Effector CD8-positive, alpha-beta T cell (primary cell): ENCODE data around the gene CYSLTR2.
A peak's percentile ranks its signal among the peaks of the same experiment; 100 is the strongest.
"Not testable (repeated sequence)": the region's sequence is repeated elsewhere in the genome, so short reads cannot be mapped to it uniquely, and the experiment has no call there.

ENCODE experiments used
- DNase-seq: peaks from one replicate; lab custom pipeline; 2025; lab: John Stamatoyannopoulos, UW

Gene CYSLTR2

DNA sequence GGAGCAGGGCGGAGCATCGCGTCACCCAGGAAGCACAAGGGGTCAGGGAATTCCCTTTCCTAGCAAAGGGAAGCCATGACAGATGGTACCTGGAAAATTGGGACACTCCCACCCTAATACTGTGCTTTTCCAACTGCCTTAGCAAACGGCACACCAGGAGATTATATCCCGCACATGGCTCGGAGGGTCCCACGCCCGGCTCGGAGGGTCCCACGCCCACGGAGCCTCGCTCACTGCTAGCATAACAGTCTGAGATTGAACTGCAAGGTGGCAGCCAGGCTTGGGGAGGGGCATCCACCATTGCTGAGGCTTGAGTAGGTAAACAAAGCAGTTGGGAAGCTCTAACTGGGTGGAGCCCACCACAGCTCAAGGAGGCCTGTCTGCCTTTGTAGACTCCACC lies 42.9 kb downstream of the CYSLTR2 start:
- not testable (repeated sequence) for DNase-seq

DNA sequence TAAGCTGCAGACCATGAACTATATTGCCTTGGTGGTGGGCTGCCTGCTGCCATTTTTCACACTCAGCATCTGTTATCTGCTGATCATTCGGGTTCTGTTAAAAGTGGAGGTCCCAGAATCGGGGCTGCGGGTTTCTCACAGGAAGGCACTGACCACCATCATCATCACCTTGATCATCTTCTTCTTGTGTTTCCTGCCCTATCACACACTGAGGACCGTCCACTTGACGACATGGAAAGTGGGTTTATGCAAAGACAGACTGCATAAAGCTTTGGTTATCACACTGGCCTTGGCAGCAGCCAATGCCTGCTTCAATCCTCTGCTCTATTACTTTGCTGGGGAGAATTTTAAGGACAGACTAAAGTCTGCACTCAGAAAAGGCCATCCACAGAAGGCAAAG lies 53.7 kb downstream of the CYSLTR2 start:
- no peak for DNase-seq

DNA sequence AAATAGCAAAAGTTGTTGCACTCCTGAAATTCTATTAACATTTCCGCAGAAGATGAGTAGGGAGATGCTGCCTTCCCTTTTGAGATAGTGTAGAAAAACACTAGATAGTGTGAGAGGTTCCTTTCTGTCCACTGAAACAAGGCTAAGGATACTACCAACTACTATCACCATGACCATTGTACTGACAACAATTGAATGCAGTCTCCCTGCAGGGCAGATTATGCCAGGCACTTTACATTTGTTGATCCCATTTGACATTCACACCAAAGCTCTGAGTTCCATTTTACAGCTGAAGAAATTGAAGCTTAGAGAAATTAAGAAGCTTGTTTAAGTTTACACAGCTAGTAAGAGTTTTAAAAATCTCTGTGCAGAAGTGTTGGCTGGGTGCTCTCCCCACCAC lies 55.0 kb downstream of the CYSLTR2 start:
- DNase-seq: no peak

DNA sequence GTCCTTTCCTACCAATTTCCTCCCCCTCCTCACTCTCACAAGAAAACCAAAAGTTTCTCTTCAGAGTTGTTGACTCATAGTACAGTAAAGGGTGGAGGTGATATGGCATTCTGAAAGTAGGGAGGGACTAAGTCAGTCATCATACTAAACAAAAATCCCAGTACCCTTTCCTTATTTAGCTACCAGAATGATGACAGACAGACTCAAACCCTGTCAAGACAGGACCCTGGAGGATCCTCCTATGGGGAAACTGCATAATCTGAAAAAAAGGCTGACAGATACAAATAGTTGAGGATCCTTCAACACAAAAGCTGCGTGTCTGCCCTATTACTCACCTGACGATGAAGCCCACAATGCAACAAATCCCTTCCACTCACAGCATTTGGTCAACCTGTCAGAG lies 55.5 kb downstream of the CYSLTR2 start:
- DNase-seq: no peak

DNA sequence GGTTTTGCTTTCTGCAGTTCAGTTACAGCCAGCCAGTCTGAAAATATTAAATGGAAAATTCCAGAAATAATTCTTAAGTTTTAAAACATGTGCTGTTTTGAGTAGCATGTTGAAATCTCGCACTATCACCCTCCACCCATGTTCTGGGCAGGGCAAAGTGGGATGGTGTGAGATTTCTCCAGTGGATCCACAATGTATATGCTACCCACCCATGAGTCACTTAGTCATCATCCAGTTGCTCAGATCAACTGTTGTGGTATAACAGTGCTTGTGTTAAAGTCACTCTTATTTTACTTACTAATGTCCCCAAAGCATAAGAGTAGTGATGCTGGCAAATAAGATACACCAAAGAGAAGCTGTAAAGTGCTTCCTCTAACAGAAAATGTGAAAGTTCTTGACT lies 56.4 kb downstream of the CYSLTR2 start:
- no peak for DNase-seq

DNA sequence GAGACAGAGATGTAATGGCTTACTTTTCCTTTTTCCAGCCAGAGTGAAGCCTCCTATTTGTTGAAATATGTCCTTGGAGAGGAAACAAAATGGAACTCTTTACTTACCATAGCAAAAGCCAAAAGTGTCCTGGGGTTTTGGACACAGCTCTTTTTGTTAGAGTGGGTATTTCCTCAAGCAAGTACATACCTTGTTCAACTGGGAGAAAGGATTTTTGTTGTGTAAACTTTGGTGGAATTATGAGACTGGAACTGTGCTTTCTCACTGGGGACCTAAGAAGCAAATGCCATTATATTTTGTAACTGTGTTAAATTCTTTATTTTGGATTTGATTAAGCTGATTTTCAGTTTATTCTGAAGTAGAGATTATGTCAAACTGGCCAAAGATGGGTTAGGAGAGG lies 58.4 kb downstream of the CYSLTR2 start:
- DNase-seq: no peak

DNA sequence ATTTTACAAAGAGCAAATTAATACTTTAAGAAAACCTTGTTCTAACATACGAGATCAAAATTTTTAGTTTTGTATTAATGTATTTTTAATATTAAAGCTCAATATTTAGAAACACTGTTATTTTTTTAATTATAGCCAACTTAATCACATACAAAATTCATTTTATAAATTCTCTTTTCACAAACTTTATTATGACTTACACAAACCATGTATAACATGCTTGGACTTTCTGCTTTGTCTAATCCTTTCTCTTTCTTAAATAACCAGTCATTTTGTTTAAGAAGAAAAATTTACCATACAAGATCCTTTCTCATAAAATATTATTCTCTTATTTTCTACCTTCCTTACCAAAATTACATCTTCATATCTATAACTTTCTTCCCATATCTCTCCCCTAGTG lies 62.2 kb downstream of the CYSLTR2 start:
- DNase-seq: no peak

DNA sequence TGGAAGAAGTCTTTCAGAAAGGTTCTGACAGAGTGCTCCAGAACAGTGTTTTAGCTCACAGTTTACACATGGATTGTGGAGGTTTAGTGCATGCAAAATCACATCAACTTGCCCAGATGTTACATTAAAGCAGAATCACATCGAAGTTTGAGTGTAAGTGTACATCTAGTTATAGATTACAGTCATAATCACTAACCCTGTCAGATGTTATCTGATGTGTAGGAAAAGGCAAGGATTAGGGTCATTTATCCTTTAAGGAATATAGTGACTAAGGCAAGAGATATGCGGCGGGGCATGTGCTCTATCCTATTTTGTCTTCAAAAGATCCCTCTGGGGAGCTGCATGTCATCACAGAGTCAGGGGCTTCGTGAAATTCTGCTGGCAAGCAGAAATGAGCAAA lies 66.9 kb downstream of the CYSLTR2 start:
- no peak for DNase-seq

DNA sequence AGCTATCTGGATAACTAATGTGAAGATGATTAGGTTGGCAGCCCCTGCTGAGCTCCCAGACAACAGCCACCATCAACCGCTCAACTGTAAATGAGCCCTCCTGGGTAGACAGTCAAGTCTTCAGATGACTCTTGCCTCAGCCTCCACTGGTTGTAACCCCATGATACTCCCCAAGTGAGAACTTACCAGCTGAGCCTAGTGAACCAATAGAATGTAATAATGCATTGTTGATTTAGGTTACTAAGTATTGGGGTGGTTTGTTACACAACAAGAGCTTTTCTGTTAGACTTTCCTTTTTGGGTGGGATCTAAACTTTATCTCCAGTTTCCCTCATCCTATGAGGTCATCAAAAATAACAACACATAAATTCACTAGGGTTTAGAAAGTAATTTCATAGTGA lies 69.4 kb downstream of the CYSLTR2 start:
- no peak for DNase-seq

DNA sequence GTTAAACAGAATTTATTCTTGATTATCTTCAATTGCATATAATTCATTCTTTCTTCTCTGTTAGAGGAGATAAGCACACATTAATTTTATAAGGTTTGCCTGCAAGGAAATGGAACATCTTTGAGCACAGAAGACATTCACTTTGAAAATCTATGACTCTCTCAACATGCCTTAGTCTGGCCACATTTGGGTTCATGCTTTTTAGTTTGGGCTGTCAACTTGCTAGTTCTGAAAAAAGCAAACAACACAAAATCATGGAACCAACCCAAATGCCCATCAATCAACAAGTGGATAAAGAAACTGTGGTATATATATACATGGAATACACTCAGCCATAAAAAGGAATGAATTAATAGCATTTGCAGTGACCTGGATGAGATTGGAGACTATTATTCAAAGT lies 71.5 kb downstream of the CYSLTR2 start:
- no peak for DNase-seq

DNA sequence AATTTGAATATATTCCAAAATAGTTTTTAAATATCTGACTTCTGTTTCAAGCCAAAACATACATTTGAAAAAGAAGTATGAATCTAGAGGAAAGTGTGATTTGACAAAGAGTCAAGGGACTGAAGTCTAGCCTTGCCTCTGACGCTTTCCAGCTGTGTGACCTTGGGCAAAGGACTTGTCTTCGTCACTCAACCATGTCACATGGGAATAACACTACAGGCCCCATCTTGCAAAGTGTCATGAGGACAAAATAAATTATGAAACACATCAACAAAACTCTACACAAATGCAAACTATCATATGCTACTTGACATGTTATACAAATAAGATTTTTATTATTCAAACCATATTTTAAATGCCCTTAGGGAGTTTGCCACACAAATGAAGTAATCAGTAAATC lies 73.0 kb downstream of the CYSLTR2 start:
- no peak for DNase-seq

DNA sequence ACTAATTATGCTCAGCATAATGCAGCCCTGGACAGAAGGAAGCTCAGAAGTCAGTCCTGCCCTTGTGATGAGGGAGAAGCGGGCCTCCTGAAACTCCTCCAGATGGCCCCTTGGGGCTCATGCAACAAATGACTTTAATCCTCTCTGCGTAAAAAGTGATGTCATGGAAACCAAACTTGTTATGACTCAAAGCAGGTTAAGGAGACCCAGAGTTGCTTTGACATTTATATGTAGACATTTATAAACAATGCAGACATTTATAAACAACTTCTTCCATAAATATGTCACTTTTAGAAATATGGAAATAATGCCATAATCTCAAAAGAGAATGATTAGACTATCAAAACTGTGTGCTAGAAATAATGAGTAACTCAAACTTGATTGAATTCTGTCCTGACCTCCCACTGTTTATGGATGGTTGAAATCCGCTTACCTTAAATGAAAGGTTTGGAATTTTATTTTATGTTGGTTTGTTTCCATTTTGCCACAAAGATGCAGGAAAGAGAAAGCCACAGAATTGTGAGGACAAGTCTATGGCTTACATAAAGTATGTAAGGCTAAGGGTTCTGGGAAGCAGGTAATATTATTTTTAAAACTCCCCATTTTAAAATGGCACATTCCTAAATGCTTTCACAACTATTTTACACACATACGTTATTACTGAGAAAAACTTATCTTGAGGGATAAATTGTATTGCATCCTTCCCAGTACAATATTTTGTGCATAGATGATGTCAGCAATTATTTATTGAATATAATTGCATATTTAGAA lies 73.7 kb downstream of the CYSLTR2 start:
- no peak for DNase-seq

DNA sequence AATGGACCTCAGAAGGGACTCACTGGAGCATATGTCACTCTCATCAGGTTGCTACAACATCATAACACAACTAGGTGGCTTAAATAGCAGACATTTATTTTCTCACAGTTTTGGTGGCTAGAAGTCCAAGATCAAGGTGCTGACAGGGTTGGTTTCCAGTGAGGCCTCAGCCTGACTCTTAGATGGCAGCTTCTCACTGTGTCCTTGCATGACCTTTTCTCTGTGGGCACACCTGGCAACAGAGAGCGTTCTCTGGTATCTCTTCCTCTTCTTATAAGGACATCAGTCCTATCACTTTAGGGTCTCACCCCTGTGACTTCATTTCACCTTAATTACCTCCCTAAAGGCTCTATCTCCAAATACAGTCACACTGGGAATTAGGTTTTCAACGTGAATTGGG lies 74.5 kb downstream of the CYSLTR2 start:
- DNase-seq: no peak

DNA sequence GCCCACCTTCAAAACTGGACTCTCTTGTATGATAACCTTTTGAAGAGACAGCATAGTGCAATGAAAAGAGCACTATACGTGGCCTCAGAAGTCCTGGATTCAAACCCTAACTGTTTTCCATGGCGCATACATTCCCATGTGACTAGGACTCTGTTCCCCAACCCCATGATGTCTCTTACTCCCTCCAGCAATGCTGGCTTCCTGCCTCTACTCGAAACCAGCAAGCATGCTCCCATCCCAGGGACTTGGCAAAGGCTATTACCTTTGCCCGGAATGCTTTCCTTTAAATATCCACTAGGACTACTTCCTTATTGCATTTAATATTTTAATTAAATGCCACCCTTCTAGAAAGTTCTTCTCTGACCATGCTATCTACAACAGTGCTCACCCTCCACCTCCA lies 75.1 kb downstream of the CYSLTR2 start:
- DNase-seq: no peak

DNA sequence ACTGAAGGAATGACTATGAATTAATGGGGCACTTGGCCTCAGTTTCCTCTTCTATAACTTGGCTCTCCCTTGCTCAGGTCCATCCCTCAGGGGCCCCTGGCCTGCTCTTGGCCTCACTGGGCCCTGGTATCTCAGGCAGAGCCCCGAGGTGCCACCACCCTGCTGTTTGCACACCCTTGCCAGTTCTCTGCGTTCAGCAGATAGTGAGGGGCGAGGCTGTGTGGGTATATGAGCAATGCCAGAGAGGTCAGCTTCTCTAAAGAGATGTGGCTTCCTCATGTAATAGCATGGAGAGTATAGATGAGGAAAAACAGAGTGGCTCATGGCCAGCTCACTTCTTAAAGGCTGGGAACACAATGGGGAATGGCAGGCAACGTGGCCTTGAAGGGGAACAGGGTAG lies 76.1 kb downstream of the CYSLTR2 start:
- DNase-seq: no peak

DNA sequence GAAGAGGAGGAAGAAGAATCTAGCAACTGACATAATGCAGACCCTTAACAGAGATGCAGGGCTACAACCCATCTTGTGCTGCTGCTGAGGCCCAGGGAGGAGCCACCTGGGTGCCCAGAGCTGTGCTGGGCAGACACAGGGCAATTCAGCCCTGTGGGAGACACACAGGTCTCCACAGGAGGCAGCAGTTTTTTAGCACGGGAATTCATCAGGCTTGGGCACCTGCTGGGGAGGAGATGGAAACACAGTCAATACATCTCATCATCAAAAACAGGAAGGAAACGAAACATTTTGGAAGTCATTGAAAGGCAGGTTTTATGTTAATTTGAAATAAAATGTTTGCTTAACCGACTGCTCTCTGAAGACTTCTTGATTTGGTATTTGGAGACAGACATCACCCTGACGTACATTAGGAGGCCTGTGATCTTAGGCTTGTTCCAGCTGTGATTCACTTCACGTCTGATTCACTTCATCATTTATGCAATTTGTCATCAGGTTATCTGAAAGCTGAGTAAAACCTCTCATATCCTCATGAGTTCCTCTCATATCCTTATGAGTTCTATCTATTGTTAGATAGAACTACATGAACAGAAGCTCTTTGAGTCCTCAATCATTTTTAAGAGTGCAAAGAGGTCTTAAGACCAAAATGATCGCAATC lies 77.4 kb downstream of the CYSLTR2 start:
- DNase-seq: no peak

DNA sequence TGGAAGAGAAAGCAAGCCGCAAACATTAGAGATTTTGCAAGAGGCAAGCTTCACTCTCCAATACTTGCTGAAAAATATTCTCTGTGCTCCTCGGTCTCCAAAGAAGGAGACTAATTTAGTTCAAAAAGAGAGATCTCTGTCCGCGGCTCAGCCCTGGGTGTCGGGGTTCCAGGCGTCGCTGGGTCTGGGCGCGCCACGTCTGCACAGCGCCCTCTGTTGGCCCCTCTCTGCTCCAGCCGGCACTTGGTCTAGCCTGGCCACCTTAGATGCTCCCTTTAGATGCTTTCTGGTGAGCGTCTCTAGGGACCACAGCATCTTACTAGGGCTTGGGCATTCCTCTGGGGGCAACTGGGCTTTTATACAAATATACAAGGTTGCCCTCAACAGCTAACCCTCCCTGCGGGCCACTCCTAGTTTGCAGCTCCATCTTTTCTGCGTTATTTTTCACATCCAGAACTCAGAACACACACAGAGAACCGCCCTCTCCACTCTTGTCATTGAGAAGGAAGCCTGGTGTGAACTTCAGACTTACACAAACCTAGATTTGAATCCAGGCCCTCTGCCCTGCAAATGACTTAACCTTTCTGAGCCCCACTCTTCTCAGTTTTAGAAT lies 78.3 kb downstream of the CYSLTR2 start:
- DNase-seq: peak; percentile 18

DNA sequence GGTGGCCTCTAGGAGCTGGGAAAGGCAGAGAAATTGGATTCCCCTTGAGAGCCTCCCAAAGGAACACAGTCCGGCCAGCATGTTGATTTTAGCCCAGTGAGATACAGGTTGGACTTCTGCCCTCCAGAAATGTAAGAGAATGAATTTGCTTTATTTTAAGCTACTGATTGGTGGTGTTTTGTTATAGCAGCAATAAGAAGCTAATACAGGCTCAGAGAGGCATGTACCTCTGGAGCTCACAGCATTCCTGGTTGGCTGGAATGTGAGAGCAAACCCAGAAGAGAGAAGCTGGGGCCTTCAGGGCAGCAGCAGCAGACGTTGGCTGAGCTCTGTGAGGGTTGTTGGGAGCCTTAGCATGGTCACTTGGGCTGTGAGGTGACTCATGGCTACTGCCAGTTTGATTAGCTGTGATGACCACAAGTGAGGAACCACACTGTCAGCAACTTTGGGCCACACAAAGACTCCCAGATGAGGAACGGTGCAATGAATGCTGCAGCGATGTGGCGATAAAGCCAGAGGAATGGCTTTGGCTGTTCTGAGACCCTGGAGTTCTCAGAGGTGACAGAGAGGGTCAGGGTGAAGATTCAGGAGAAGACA lies 80.1 kb downstream of the CYSLTR2 start:
- DNase-seq: no peak

DNA sequence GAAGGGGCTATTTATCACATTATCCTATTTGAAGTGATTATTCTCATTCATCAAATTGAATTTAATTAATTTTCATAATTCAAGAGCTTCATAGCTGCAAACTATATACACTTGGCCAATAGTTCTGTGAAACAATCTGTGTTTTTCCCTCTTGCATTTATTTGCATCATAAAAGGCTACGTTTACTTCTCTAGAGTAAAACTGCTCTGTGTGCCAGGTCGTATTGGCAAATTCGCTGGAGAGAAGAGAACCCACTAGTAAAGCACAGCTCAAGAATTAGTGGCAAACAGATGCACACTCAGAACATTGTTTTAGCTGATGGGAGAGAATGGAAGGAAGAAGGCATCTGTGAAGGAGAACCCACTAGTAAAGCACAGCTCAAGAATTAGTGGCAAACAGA lies 81.8 kb downstream of the CYSLTR2 start:
- DNase-seq: no peak

DNA sequence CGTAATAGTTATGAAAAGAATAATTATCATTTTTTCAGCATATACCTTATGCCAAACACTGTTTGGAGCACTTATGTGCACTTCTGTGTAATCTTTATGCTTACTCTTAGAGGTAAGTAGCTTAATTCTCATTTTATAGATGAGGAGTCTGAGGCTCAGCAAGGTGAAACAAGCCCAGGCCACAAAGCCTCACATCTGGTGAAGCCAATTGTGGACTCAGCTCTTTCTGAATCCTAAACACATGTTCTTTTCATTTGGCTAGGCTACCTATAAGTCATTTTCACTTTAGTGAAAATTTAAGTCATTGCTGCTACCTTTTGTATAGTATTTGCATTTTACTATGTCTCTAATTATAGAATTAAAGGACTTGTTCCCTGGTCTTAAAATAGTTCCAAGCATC lies 84.0 kb downstream of the CYSLTR2 start:
- no peak for DNase-seq

DNA sequence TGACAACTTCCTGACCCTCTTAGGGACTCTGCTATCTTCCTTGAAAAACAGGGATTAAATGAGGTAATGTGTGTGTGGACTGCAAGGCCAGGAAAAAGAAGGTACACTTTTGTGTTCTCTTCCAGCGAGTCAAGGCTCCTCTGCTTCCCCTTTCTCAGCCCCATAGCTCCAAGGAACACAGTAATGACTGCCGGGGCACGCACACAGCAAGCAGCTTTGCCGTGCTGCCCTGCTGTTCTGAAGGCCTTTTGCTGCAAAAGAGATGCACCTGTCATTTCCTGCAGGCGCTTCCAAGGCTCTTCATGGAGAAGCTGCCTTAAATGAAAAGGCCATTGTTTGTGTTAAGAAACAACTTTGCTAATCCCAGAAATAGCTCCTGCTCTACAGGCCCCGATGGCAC lies 84.6 kb downstream of the CYSLTR2 start:
- no peak for DNase-seq

DNA sequence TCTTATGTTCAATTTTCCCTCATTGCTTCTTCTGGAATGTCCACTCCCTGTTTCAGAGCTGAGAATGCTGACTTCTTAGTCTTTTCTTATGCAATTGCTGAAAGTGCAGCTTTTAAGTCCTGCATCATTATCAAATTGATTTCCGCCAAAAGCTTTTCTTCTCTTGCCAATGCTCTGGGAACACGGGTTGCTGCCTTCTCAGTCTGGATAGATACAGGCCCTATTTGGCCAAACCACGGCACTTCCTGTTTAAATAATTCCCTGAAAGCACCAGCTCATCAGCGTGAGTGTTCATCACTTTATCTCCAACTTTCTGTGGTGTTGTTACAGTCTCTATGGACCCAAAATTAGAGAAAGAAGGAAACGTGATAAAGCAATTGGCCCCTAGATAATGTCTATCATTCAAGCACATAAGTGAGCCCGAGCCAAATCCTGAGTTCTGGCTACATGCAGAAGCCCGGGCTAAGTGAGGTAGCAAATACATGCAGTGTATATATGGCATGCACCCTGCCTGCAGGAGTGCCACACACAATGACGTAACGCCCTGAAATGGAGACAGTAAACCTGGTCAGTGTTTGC lies 85.7 kb downstream of the CYSLTR2 start:
- DNase-seq: no peak

DNA sequence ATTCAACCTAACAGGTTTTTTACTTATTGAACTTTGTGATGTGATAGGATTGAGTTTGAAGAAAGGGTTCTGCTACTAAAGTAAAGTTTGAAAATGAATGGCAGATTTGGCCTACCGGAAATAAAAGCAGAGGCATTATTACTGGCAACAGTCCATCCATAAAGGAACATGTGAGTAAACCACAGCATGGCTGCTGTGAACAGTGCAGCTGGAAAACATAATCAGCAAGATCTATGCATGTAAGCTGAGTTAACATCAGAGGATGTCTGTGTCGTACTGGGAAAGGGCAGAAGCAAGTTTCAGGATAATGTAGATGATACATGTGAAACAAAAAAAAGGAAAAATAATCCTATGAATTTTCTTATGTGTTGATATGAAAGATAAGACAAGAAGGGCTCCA lies 87.6 kb downstream of the CYSLTR2 start:
- no peak for DNase-seq
